MG63 (cell line): ENCODE results near the gene KDM6A. TPM values are rescaled to one million over a fixed set of nuclear protein-coding genes. Genes with fewer than 3 reads are reported as not detected.
"Not testable (repeated sequence)": the region's sequence is repeated elsewhere in the genome, so short reads cannot be mapped to it uniquely, and the experiment has no call there.

Source experiments
- DNase-seq: peaks from one replicate; pipeline ENCODE4 v3.0.0-alpha.2; 2020
- H3K27me3 ChIP-seq: fragments of 250-450 bp; sonication (Bioruptor Pico); 2 replicates; pipeline ENCODE4 v1.5.1; 2020; ENCODE audit warnings: mild to moderate bottlenecking, moderate library complexity
- H3K36me3 ChIP-seq: fragments of 250-450 bp; sonication (Bioruptor Pico); 2 replicates; pipeline ENCODE4 v1.5.1; 2020; ENCODE audit warnings: mild to moderate bottlenecking, moderate library complexity
- H3K4me3 ChIP-seq: fragments of 250-450 bp; sonication (Bioruptor Pico); 2 replicates; pipeline ENCODE4 v1.5.1; 2020; ENCODE audit warnings: mild to moderate bottlenecking, moderate library complexity
- H3K9me3 ChIP-seq: fragments of 250-450 bp; sonication (Bioruptor Pico); 2 replicates; pipeline ENCODE4 v1.5.1; 2020; ENCODE audit warnings: mild to moderate bottlenecking, moderate library complexity
- total RNA-seq: library from RNA; depleted of rRNA; stranded (reverse); fragments of >200 nt; shearing (Covaris generic); gene quantifications from 2 replicates; pipeline ENCODE4 v1.2.3, GENCODE V29; 2014; ENCODE audit warnings: low replicate concordance

KDM6A gene
- total RNA-seq, 1 experiment from 2014 or later, result 9.3 TPM

GRCh38 chrX:44967221-44967620 lies 94.2 kb downstream of the KDM6A start:
- peaks cover 4% of the 10 kb centered on the region; the same call in 1 of the 2 replicates for H3K36me3 ChIP-seq
- no peak for DNase-seq
- no peaks in the 10 kb centered on the region for H3K27me3 ChIP-seq
- no peak overlapping the region for H3K4me3 ChIP-seq
- no peaks in the 10 kb centered on the region for H3K9me3 ChIP-seq

- H3K27me3 ChIP-seq, result no peaks in the 10 kb centered on the region
- DNase-seq, result no peak
- no peaks in the 10 kb centered on the region for H3K9me3 ChIP-seq
- no peaks in the 10 kb centered on the region for H3K36me3 ChIP-seq
- no peak overlapping the region for H3K4me3 ChIP-seq
These were observed 97.7 kb downstream of the KDM6A start for GRCh38 chrX:44970709-44971108.

GRCh38 chrX:44971674-44972073 lies 98.7 kb downstream of the KDM6A start:
- no peaks in the 10 kb centered on the region for H3K36me3 ChIP-seq
- DNase-seq, result no peak
- no peaks in the 10 kb centered on the region for H3K9me3 ChIP-seq
- no peak overlapping the region for H3K4me3 ChIP-seq
- H3K27me3 ChIP-seq, result no peaks in the 10 kb centered on the region

- H3K27me3 ChIP-seq, result no peaks in the 10 kb centered on the region
- H3K9me3 ChIP-seq, result no peaks in the 10 kb centered on the region
- no peaks in the 10 kb centered on the region for H3K36me3 ChIP-seq
- no peak for DNase-seq
- no peak overlapping the region for H3K4me3 ChIP-seq
These were observed 99.1 kb downstream of the KDM6A start for GRCh38 chrX:44972132-44972531.

GRCh38 chrX:44973420-44973932 lies 100.5 kb downstream of the KDM6A start:
- no peak for DNase-seq
- H3K4me3 ChIP-seq, result no peak overlapping the region
- H3K27me3 ChIP-seq, result no peaks in the 10 kb centered on the region
- no peaks in the 10 kb centered on the region for H3K9me3 ChIP-seq
- H3K36me3 ChIP-seq, result no peaks in the 10 kb centered on the region

- no peaks in the 10 kb centered on the region for H3K36me3 ChIP-seq
- H3K4me3 ChIP-seq, result no peak overlapping the region
- DNase-seq, result no peak
- H3K9me3 ChIP-seq, result no peaks in the 10 kb centered on the region
- no peaks in the 10 kb centered on the region for H3K27me3 ChIP-seq
These were observed 101.5 kb downstream of the KDM6A start for GRCh38 chrX:44974451-44974850.

GRCh38 chrX:44975666-44976263 lies 102.8 kb downstream of the KDM6A start:
- no peaks in the 10 kb centered on the region for H3K36me3 ChIP-seq
- H3K9me3 ChIP-seq, result no peaks in the 10 kb centered on the region
- H3K27me3 ChIP-seq, result no peaks in the 10 kb centered on the region
- no peak overlapping the region for H3K4me3 ChIP-seq
- no peak for DNase-seq

- Histone ChIP-seq H3K9me3 (no peaks in the 10 kb centered on the region), H3K4me3 (no peak overlapping the region), H3K36me3 (no peaks in the 10 kb centered on the region), H3K27me3 (no peaks in the 10 kb centered on the region)
- DNase-seq, result no peak
These were observed 106.0 kb downstream of the KDM6A start for GRCh38 chrX:44978976-44979375.

- Histone ChIP-seq H3K27me3 (no peaks in the 10 kb centered on the region), H3K36me3 (no peaks in the 10 kb centered on the region), H3K9me3 (no peaks in the 10 kb centered on the region), H3K4me3 (no peak overlapping the region)
- no peak for DNase-seq
These were observed 107.4 kb downstream of the KDM6A start for GRCh38 chrX:44980403-44980802.

- Histone ChIP-seq H3K36me3 (no peaks in the 10 kb centered on the region), H3K4me3 (no peak overlapping the region), H3K9me3 (no peaks in the 10 kb centered on the region), H3K27me3 (no peaks in the 10 kb centered on the region)
- DNase-seq, result no peak
These were observed 107.9 kb downstream of the KDM6A start for GRCh38 chrX:44980883-44981282.

- Histone ChIP-seq H3K27me3 (no peaks in the 10 kb centered on the region), H3K9me3 (no peaks in the 10 kb centered on the region), H3K4me3 (no peak overlapping the region), H3K36me3 (no peaks in the 10 kb centered on the region)
- DNase-seq, result no peak
These were observed 117.2 kb downstream of the KDM6A start for GRCh38 chrX:44989995-44990770.

- H3K36me3 ChIP-seq, result no peaks in the 10 kb centered on the region
- no peak for DNase-seq
- no peak overlapping the region for H3K4me3 ChIP-seq
- H3K27me3 ChIP-seq, result no peaks in the 10 kb centered on the region
- no peaks in the 10 kb centered on the region for H3K9me3 ChIP-seq
These were observed 119.8 kb downstream of the KDM6A start for GRCh38 chrX:44992775-44993174.

- DNase-seq, result no peak
- H3K36me3 ChIP-seq, result no peaks in the 10 kb centered on the region
These were observed 123.3 kb downstream of the KDM6A start for GRCh38 chrX:44996277-44996676.

GRCh38 chrX:44997282-44997812 lies 124.4 kb downstream of the KDM6A start:
- no peak overlapping the region for H3K4me3 ChIP-seq
- no peaks in the 10 kb centered on the region for H3K27me3 ChIP-seq
- DNase-seq, result no peak
- H3K36me3 ChIP-seq, result no peaks in the 10 kb centered on the region
- H3K9me3 ChIP-seq, result no peaks in the 10 kb centered on the region

More at GRCh38 chrX:44996277-44996676, 123.3 kb downstream of the KDM6A start:
- no peaks in the 10 kb centered on the region for H3K27me3 ChIP-seq
- H3K9me3 ChIP-seq, result no peaks in the 10 kb centered on the region
- no peak overlapping the region for H3K4me3 ChIP-seq

GRCh38 chrX:44997888-44998287 lies 124.9 kb downstream of the KDM6A start:
- Histone ChIP-seq H3K36me3 (no peaks in the 10 kb centered on the region), H3K9me3 (no peaks in the 10 kb centered on the region), H3K4me3 (no peak overlapping the region), H3K27me3 (no peaks in the 10 kb centered on the region)
- DNase-seq, result no peak

- not testable (repeated sequence) for DNase-seq, H3K36me3 ChIP-seq, H3K27me3 ChIP-seq, H3K4me3 ChIP-seq, H3K9me3 ChIP-seq
These were observed 126.2 kb downstream of the KDM6A start for GRCh38 chrX:44999237-44999636.

GRCh38 chrX:44999872-45000271 lies 126.9 kb downstream of the KDM6A start:
- not testable (repeated sequence) for H3K27me3 ChIP-seq, H3K9me3 ChIP-seq, H3K4me3 ChIP-seq, H3K36me3 ChIP-seq, DNase-seq

GRCh38 chrX:45001048-45001447 lies 128.1 kb downstream of the KDM6A start:
- Histone ChIP-seq H3K36me3 (no peaks in the 10 kb centered on the region), H3K27me3 (no peaks in the 10 kb centered on the region), H3K9me3 (no peaks in the 10 kb centered on the region), H3K4me3 (no peak overlapping the region)
- DNase-seq, result no peak
